WTC11 (cell line): Measurements from ENCODE around the gene DGCR8. TPM values are rescaled to one million over a fixed set of nuclear protein-coding genes. Genes with fewer than 3 reads are reported as not detected.

ENCODE experiments used
- ATAC-seq: fragments of 200-7000 bp; cut with Tn5 transposase; 2 replicates; pipeline ENCODE4 v1.10.0; 2021; ENCODE audit warnings: mild to moderate bottlenecking, moderate library complexity
- CTCF ChIA-PET: fragments of 300-600 bp; sonication (Branson Sonifier 250); formaldehyde crosslinking; loops from one replicate; lab custom pipeline; 2021; ENCODE audit warnings: antibody characterized with exemption; lab: Charles Lee
- POLR2A ChIA-PET: fragments of 350-600 bp; sonication (Branson Sonifier 250); formaldehyde crosslinking; loops from one replicate; lab custom pipeline; 2021; ENCODE audit warnings: antibody characterized with exemption; lab: Charles Lee
- DNase-seq: peaks from one replicate; pipeline ENCODE4 v3.0.0; 2021; ENCODE audit warnings: low spot score
- H3K27ac Mint-ChIP-seq: 2 replicates; pipeline ENCODE4 v1.8.0; 2021; ENCODE audit warnings: mixed read lengths
- H3K27me3 Mint-ChIP-seq: 2 replicates; pipeline ENCODE4 v1.8.0; 2021; ENCODE audit warnings: low read depth, mild to moderate bottlenecking, moderate library complexity, mixed read lengths
- H3K36me3 Mint-ChIP-seq: 2 replicates; pipeline ENCODE4 v1.8.0; 2021; ENCODE audit warnings: mixed read lengths
- H3K4me1 Mint-ChIP-seq: 2 replicates; pipeline ENCODE4 v1.8.0; 2022; ENCODE audit warnings: mixed read lengths
- H3K4me3 Mint-ChIP-seq: 2 replicates; pipeline ENCODE4 v1.8.0; 2021; ENCODE audit warnings: mild to moderate bottlenecking, moderate library complexity, mixed read lengths
- H3K9me3 Mint-ChIP-seq: 2 replicates; pipeline ENCODE4 v1.8.0; 2021; ENCODE audit warnings: mixed read lengths
- ARID4B ChIP-seq: sonication (generic); formaldehyde crosslinking; IDR thresholded peaks from 2 replicates; pipeline ENCODE4 v1.8.0; 2023; ENCODE audit warnings: missing genetic modification reagents, mild to moderate bottlenecking, borderline replicate concordance
- ATF1 ChIP-seq: sonication (generic); formaldehyde crosslinking; IDR thresholded peaks from 2 replicates; pipeline ENCODE4 v1.8.1; 2023; ENCODE audit warnings: mild to moderate bottlenecking, moderate library complexity, missing genetic modification reagents
- ATF6 ChIP-seq: sonication (generic); formaldehyde crosslinking; IDR thresholded peaks from 2 replicates; pipeline ENCODE4 v1.8.1; 2023; ENCODE audit warnings: mild to moderate bottlenecking, missing genetic modification reagents
- CBFB ChIP-seq: sonication (generic); formaldehyde crosslinking; IDR thresholded peaks from 2 replicates; pipeline ENCODE4 v1.8.1; 2022; ENCODE audit warnings: mild to moderate bottlenecking, low read depth, missing genetic modification reagents
- ELF4 ChIP-seq: sonication (generic); formaldehyde crosslinking; IDR thresholded peaks from 2 replicates; pipeline ENCODE4 v1.8.1; 2022; ENCODE audit warnings: low read depth, mild to moderate bottlenecking, moderate library complexity, missing genetic modification reagents
- FOXK1 ChIP-seq: sonication (generic); formaldehyde crosslinking; IDR thresholded peaks from 2 replicates; pipeline ENCODE4 v1.8.0; 2022; ENCODE audit warnings: mild to moderate bottlenecking, moderate library complexity, missing genetic modification reagents
- GTF2I ChIP-seq: fragments of 250-450 bp; sonication (Bioruptor Pico); conservative IDR thresholded peaks from 2 replicates; pipeline ENCODE4 v1.4.0; 2021; ENCODE audit warnings: mild to moderate bottlenecking
- JUN ChIP-seq: sonication (generic); formaldehyde crosslinking; IDR thresholded peaks from 2 replicates; pipeline ENCODE4 v1.8.0; 2023; ENCODE audit warnings: mild to moderate bottlenecking, missing genetic modification reagents
- NFATC4 ChIP-seq: fragments of 250-450 bp; sonication (Bioruptor Pico); IDR thresholded peaks from 2 replicates; pipeline ENCODE4 v1.9.0; 2021; ENCODE audit warnings: mild to moderate bottlenecking
- NFYB ChIP-seq: sonication (generic); formaldehyde crosslinking; conservative IDR thresholded peaks from 2 replicates; pipeline ENCODE4 v1.8.0; 2022; ENCODE audit warnings: low read depth, missing genetic modification reagents
- RORB ChIP-seq: fragments of 250-450 bp; sonication (Bioruptor Pico); IDR thresholded peaks from 2 replicates; pipeline ENCODE4 v1.9.0; 2021; ENCODE audit warnings: mild to moderate bottlenecking
- SP1 ChIP-seq: sonication (generic); formaldehyde crosslinking; conservative IDR thresholded peaks from 2 replicates; pipeline ENCODE4 v1.8.1; 2022; ENCODE audit warnings: missing genetic modification reagents
- TP53 ChIP-seq: sonication (generic); formaldehyde crosslinking; IDR thresholded peaks from 2 replicates; pipeline ENCODE4 v1.8.1; 2023; ENCODE audit warnings: mild to moderate bottlenecking, missing genetic modification reagents
- ZBTB21 ChIP-seq: sonication (generic); formaldehyde crosslinking; IDR thresholded peaks from 2 replicates; pipeline ENCODE4 v1.8.1; 2023; ENCODE audit warnings: mild to moderate bottlenecking, missing genetic modification reagents, borderline replicate concordance
- ZBTB43 ChIP-seq: sonication (generic); formaldehyde crosslinking; IDR thresholded peaks from 2 replicates; pipeline ENCODE4 v1.8.1; 2023; ENCODE audit warnings: mild to moderate bottlenecking, missing genetic modification reagents
- ZMAT4 ChIP-seq: fragments of 250-450 bp; sonication (Bioruptor Pico); IDR thresholded peaks from 2 replicates; pipeline ENCODE4 v1.9.0; 2021; ENCODE audit warnings: mild to moderate bottlenecking
- ZNF232 ChIP-seq: sonication (generic); formaldehyde crosslinking; IDR thresholded peaks from 2 replicates; pipeline ENCODE4 v1.8.0; 2022; ENCODE audit warnings: mild to moderate bottlenecking, missing genetic modification reagents
- ZNF317 ChIP-seq: sonication (generic); formaldehyde crosslinking; IDR thresholded peaks from 2 replicates; pipeline ENCODE4 v1.8.1; 2023; ENCODE audit warnings: low read depth, mild to moderate bottlenecking, moderate library complexity, missing genetic modification reagents, borderline replicate concordance
- ZNF396 ChIP-seq: fragments of 250-450 bp; sonication (Bioruptor Pico); IDR thresholded peaks from 2 replicates; pipeline ENCODE4 v1.8.0; 2021; ENCODE audit warnings: mild to moderate bottlenecking, moderate library complexity, borderline replicate concordance
- ZNF532 ChIP-seq: fragments of 250-450 bp; sonication (Bioruptor Pico); IDR thresholded peaks from 2 replicates; pipeline ENCODE4 v1.9.0; 2021; ENCODE audit warnings: mild to moderate bottlenecking, borderline replicate concordance
- total RNA-seq: library from RNA; stranded (reverse); gene quantifications from 3 replicates; pipeline ENCODE4 v1.2.3, GENCODE V29; 2021

DGCR8 gene
- total RNA-seq, 1 experiment from 2014 or later = 55.0 TPM

- Mint-ChIP-seq H3K4me1 (peaks cover 20% of the 10 kb centered on the region), H3K36me3 (peaks cover 87% of the 10 kb centered on the region), H3K27ac (no peak overlapping the region), H3K4me3 (no peak overlapping the region), H3K27me3 (no peaks in the 10 kb centered on the region), H3K9me3 (no peaks in the 10 kb centered on the region)
- ATAC-seq (no peak), DNase-seq (no peak)
- TF ChIP-seq ATF1 (CRISPR knock-in tag) = no peak
- no peak for TF ChIP-seq ZMAT4 (CRISPR knock-in tag)
- no peak for TF ChIP-seq ZBTB21
- TF ChIP-seq ARID4B (CRISPR knock-in tag) = no peak
- TF ChIP-seq NFYB (CRISPR knock-in tag) = no peak
- TF ChIP-seq ZNF396 (CRISPR knock-in tag) = no peak
- TF ChIP-seq CBFB (CRISPR knock-in tag) = no peak
- no peak for TF ChIP-seq FOXK1 (CRISPR knock-in tag)
- TF ChIP-seq ELF4 (CRISPR knock-in tag) = no peak
- no peak for TF ChIP-seq SP1 (CRISPR knock-in tag)
- no peak for TF ChIP-seq RORB (CRISPR knock-in tag)
- no peak for TF ChIP-seq GTF2I (CRISPR knock-in tag)
- no peak for TF ChIP-seq ZNF232
- no peak for TF ChIP-seq ZBTB43 (CRISPR knock-in tag)
- no peak for TF ChIP-seq TP53 (CRISPR knock-in tag)
- no peak for TF ChIP-seq ATF6 (CRISPR knock-in tag)
- TF ChIP-seq NFATC4 (CRISPR knock-in tag) = no peak
- TF ChIP-seq ZNF317 (CRISPR knock-in tag) = no peak
- TF ChIP-seq JUN = no peak
- no peak for TF ChIP-seq ZNF532 (CRISPR knock-in tag)
- ChIA-PET CTCF (interaction anchor here (1.2 kb wide), 1 partner anchor 19 kb away, joined by 3 read pairs; the partner anchor contains the start of gene RANBP1), POLR2A (no interaction called here)
Measured at GRCh38 chr22:20096574-20097420, 16.8 kb downstream of the DGCR8 start.
